IPS DF 6.9 (cell line): Measurements from ENCODE around the gene HK1.

Experiments used
- DNase-seq: peaks from one replicate; pipeline ENCODE4 v3.0.0-alpha.2; 2013; ENCODE audit warnings: low read depth, low spot score
- H3K27ac ChIP-seq: one replicate; pipeline ENCODE4 v1.5.1; 2013; ENCODE audit warnings: low read length, control low read depth
- H3K27me3 ChIP-seq: 2 replicates; pipeline ENCODE4 v1.6.1; 2013; ENCODE audit warnings: mild to moderate bottlenecking, low read length; ENCODE audit not compliant: control insufficient read depth, insufficient read depth
- H3K36me3 ChIP-seq: 2 replicates; pipeline ENCODE4 v1.6.1; 2013; ENCODE audit warnings: low read length; ENCODE audit not compliant: control insufficient read depth, insufficient read depth
- H3K4me1 ChIP-seq: 2 replicates; pipeline ENCODE4 v1.6.1; 2013; ENCODE audit warnings: low read length; ENCODE audit not compliant: control insufficient read depth, insufficient read depth
- H3K4me3 ChIP-seq: 2 replicates; pipeline ENCODE4 v1.5.1; 2013; ENCODE audit warnings: mild to moderate bottlenecking, low read length
- H3K9me3 ChIP-seq: 2 replicates; pipeline ENCODE4 v1.6.1; 2013; ENCODE audit warnings: low read length, inconsistent platforms; ENCODE audit not compliant: control insufficient read depth, insufficient read depth
- WGBS: extraction: QIAGEN DNeasy Blood & Tissue Kit; methylation state at CpG from one replicate; pipeline ENCODE4 v1.1.7; 2013; ENCODE audit warnings: mixed read lengths, missing lambda C conversion rate; ENCODE audit not compliant: insufficient read length, insufficient coverage; 5-methylcytosine and 5-hydroxymethylcytosine counted together

The HK1 gene

GRCh38 chr10:69416695-69417094, 138.4 kb downstream of the HK1 start, which contains the start of gene TACR2:
TSS of gene TACR2 (minus strand) at chr10:69416918. CDS start at chr10:69416323, 595 bp downstream.
- WGBS, result no CpG with 5 or more reads among the region's 10 CpGs
- no peaks in the 10 kb centered on the region for H3K36me3 ChIP-seq
- H3K27me3 ChIP-seq, result no peaks in the 10 kb centered on the region
- H3K4me1 ChIP-seq, result no peaks in the 10 kb centered on the region
- no peak within 1 kb of the TSS for H3K27ac ChIP-seq
- H3K9me3 ChIP-seq, result no peaks in the 10 kb centered on the region
- DNase-seq, result no peak
- H3K4me3 ChIP-seq, result no peak within 1 kb of the TSS

GRCh38 chr10:69417542-69417941, 139.2 kb downstream of the HK1 start:
- WGBS, result no CpG with 5 or more reads among the region's 11 CpGs
- Histone ChIP-seq H3K4me3 (no peak overlapping the region), H3K27me3 (no peaks in the 10 kb centered on the region), H3K4me1 (no peaks in the 10 kb centered on the region), H3K36me3 (no peaks in the 10 kb centered on the region), H3K9me3 (no peaks in the 10 kb centered on the region), H3K27ac (no peak overlapping the region)
- DNase-seq, result no peak

- H3K27me3 ChIP-seq, result no peaks in the 10 kb centered on the region
- no peaks in the 10 kb centered on the region for H3K9me3 ChIP-seq
- H3K27ac ChIP-seq, result no peak overlapping the region
- H3K4me1 ChIP-seq, result no peaks in the 10 kb centered on the region
- H3K4me3 ChIP-seq, result no peak overlapping the region
- DNase-seq, result no peak
- WGBS, result no CpG with 5 or more reads among the region's 8 CpGs
- H3K36me3 ChIP-seq, result no peaks in the 10 kb centered on the region
Measured at GRCh38 chr10:69418052-69418752, 139.9 kb downstream of the HK1 start.

- Histone ChIP-seq H3K36me3 (no peaks in the 10 kb centered on the region), H3K27ac (no peak overlapping the region)
- no CpG with 5 or more reads among the region's 18 CpGs for WGBS
Measured at GRCh38 chr10:69419096-69419743, 140.9 kb downstream of the HK1 start.

GRCh38 chr10:69419744-69420126, 141.4 kb downstream of the HK1 start:
- no CpG with 5 or more reads among the region's 11 CpGs for WGBS

More at GRCh38 chr10:69419096-69419743, 140.9 kb downstream of the HK1 start:
- no peaks in the 10 kb centered on the region for H3K27me3 ChIP-seq
- H3K4me3 ChIP-seq, result no peak overlapping the region; the same call in 1 of the 2 replicates
- no peak for DNase-seq
- H3K4me1 ChIP-seq, result no peaks in the 10 kb centered on the region
- no peaks in the 10 kb centered on the region for H3K9me3 ChIP-seq

GRCh38 chr10:69421611-69422308, 143.5 kb downstream of the HK1 start:
- no peaks in the 10 kb centered on the region for H3K36me3 ChIP-seq
- no peak overlapping the region for H3K4me3 ChIP-seq
- no peak overlapping the region for H3K27ac ChIP-seq
- H3K4me1 ChIP-seq, result no peaks in the 10 kb centered on the region
- no peaks in the 10 kb centered on the region for H3K27me3 ChIP-seq
- no CpG with 5 or more reads among the region's 13 CpGs for WGBS
- no peaks in the 10 kb centered on the region for H3K9me3 ChIP-seq
- DNase-seq, result no peak

More at GRCh38 chr10:69419744-69420126, 141.4 kb downstream of the HK1 start:
- Histone ChIP-seq H3K27me3 (no peaks in the 10 kb centered on the region), H3K27ac (no peak overlapping the region), H3K9me3 (no peaks in the 10 kb centered on the region), H3K4me1 (no peaks in the 10 kb centered on the region), H3K4me3 (no peak overlapping the region), H3K36me3 (no peaks in the 10 kb centered on the region)
- DNase-seq, result no peak

- Histone ChIP-seq H3K27ac (no peak overlapping the region), H3K4me1 (no peaks in the 10 kb centered on the region), H3K9me3 (no peaks in the 10 kb centered on the region), H3K36me3 (no peaks in the 10 kb centered on the region), H3K27me3 (no peaks in the 10 kb centered on the region), H3K4me3 (no peak overlapping the region)
- no CpG with 5 or more reads among the region's 4 CpGs for WGBS
- no peak for DNase-seq
Measured at GRCh38 chr10:69422676-69423075, 144.4 kb downstream of the HK1 start.

GRCh38 chr10:69425041-69425440, 146.7 kb downstream of the HK1 start:
- WGBS, result no CpG with 5 or more reads among the region's 2 CpGs
- H3K4me3 ChIP-seq, result no peak overlapping the region
- no peaks in the 10 kb centered on the region for H3K36me3 ChIP-seq
- H3K27me3 ChIP-seq, result no peaks in the 10 kb centered on the region
- DNase-seq, result no peak
- no peaks in the 10 kb centered on the region for H3K4me1 ChIP-seq
- no peaks in the 10 kb centered on the region for H3K9me3 ChIP-seq
- H3K27ac ChIP-seq, result no peak overlapping the region

GRCh38 chr10:69425511-69426298, 147.4 kb downstream of the HK1 start:
- no peaks in the 10 kb centered on the region for H3K9me3 ChIP-seq
- no peaks in the 10 kb centered on the region for H3K27me3 ChIP-seq
- no peaks in the 10 kb centered on the region for H3K36me3 ChIP-seq
- no peaks in the 10 kb centered on the region for H3K4me1 ChIP-seq
- WGBS, result no CpG with 5 or more reads among the region's 5 CpGs
- no peak overlapping the region for H3K27ac ChIP-seq
- no peak overlapping the region for H3K4me3 ChIP-seq
- no peak for DNase-seq

GRCh38 chr10:69426376-69426727, 148.1 kb downstream of the HK1 start:
- Histone ChIP-seq H3K27ac (no peak overlapping the region), H3K4me3 (no peak overlapping the region), H3K27me3 (no peaks in the 10 kb centered on the region), H3K9me3 (no peaks in the 10 kb centered on the region), H3K36me3 (no peaks in the 10 kb centered on the region), H3K4me1 (no peaks in the 10 kb centered on the region)
- no CpG with 5 or more reads among the region's 4 CpGs for WGBS
- DNase-seq, result no peak
